Stomach smooth muscle (tissue), 2 donors: ENCODE results near the gene EHF.

Experiments
- H3K27ac ChIP-seq: one replicate; pipeline ENCODE4 v1.7.0; 2013; ENCODE audit warnings: mild to moderate bottlenecking, low read length, inconsistent platforms
- H3K27me3 ChIP-seq, 2 donors: one replicate each; pipeline ENCODE4 v1.7.0; 2013; ENCODE audit warnings: low read length in 2 of 2; ENCODE audit not compliant: insufficient read depth in 2 of 2, control insufficient read depth in 1 of 2
- H3K36me3 ChIP-seq, 2 donors: one replicate each; pipeline ENCODE4 v1.7.0; 2013; ENCODE audit warnings: low read length in 2 of 2; ENCODE audit not compliant: control insufficient read depth in 2 of 2, insufficient read depth in 2 of 2
- H3K4me1 ChIP-seq: one replicate; pipeline ENCODE4 v1.7.0; 2013; ENCODE audit warnings: low read length; ENCODE audit not compliant: control insufficient read depth, insufficient read depth
- H3K4me3 ChIP-seq, 2 donors: one replicate each; pipeline ENCODE4 v1.7.0; 2013; ENCODE audit warnings: low read length in 2 of 2
- H3K9ac ChIP-seq, 2 donors: one replicate each; pipeline ENCODE4 v1.7.0; 2013; ENCODE audit warnings: low read length in 2 of 2, mild to moderate bottlenecking in 1 of 2
- H3K9me3 ChIP-seq, 2 donors: one replicate each; pipeline ENCODE4 v1.7.0; 2013; ENCODE audit warnings: low read length in 2 of 2; ENCODE audit not compliant: control insufficient read depth in 2 of 2
- donor health status: healthy.
- donor health status: Pancreatic carcinoma.

Gene EHF

DNA sequence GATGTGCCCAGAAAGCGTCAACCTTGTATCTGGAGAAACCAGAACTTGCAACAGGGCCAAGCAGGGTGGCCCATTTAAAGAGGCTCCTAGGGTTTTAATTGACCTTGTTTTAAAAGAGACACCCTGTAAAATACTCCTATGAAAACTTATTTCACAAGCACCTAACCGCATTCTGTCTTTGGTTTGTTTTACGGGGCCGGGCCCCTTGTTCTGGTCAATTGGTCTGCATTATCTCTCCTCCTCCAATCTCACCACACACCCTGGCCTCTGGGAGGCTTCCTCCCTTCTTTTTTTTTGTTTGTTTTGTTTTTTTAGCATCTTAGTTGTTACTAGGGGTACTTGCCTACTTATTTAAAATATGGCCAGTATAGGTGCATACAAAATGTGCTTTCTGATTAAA, 4.7 kb downstream of the EHF start:
- H3K4me1 ChIP-seq: no peaks in the 10 kb centered on the region
- peaks cover 0 to 2% of the 10 kb centered on the region in 2 donors for H3K27me3 ChIP-seq
- no peaks in the 10 kb centered on the region for H3K9me3 ChIP-seq
- no peak overlapping the region for H3K9ac ChIP-seq
- H3K27ac ChIP-seq: no peak overlapping the region
- no peak overlapping the region for H3K4me3 ChIP-seq
- no peaks in the 10 kb centered on the region for H3K36me3 ChIP-seq

DNA sequence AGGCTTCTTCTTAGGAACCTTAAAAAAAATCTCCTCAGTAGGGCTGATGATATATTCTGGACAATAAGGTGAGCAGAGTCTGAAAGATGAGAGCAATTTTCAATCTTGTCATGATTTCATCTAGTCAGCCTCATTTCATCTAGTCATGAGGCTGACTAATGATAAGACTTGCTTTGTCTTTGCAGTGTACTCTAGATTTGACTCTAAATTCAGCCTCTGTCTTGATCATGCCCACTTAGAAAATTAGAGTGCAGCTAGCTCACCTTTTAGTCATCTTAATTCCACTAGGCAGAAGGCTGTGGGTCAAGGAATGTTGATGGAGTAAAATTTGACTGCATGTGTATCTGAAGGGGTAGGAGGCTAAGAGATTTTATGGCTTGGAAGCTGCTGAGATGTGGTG, 5.5 kb downstream of the EHF start:
- H3K27ac ChIP-seq: no peak overlapping the region
- H3K4me1 ChIP-seq: no peaks in the 10 kb centered on the region
- no peaks in the 10 kb centered on the region for H3K9me3 ChIP-seq
- H3K9ac ChIP-seq: no peak overlapping the region
- no peaks in the 10 kb centered on the region for H3K36me3 ChIP-seq
- peaks cover 0 to 2% of the 10 kb centered on the region in 2 donors for H3K27me3 ChIP-seq
- no peak overlapping the region for H3K4me3 ChIP-seq

DNA sequence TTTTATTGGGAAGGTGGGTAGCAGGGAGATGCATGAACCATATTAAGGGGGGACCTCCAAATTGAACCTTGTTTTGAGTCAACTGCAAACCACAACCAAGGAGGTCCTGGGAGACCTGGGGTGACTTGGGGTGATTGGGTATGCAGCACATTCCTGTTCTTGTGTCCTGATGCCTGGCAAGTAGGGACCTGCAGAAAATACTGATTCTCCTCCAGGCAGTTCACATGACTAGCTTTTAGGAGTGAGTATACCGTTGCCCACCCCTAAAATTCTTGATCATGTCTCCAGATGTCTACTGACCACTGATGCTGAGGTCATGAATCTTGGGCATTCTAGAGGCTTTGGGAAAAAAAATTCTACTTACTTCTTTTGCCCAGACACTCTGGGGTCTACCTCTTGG, 6.3 kb downstream of the EHF start:
- Histone ChIP-seq H3K9ac (no peak overlapping the region), H3K9me3 (no peaks in the 10 kb centered on the region), H3K27ac (no peak overlapping the region), H3K36me3 (no peaks in the 10 kb centered on the region), H3K27me3 (peaks cover 0 to 2% of the 10 kb centered on the region in 2 donors), H3K4me3 (no peak overlapping the region), H3K4me1 (no peaks in the 10 kb centered on the region)

DNA sequence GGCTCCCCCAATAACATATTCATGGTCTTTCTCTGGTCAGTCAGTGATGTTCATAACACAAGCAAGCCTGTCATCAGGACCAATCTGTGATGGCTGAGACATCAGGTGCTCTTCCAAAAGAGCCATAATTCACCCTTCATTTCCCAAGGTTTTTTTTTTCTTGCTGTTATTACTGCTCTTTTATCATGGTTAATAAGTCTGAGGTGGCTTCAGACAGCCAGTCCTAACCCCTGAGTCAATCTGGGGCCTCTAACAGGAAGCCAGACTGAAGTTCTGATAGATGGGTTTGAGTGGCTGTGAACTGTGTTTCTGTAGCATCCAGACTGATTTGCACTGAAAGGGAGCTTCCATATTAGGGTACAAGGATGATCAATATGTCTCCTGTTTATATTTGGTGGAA, 8.8 kb downstream of the EHF start:
- no peaks in the 10 kb centered on the region for H3K36me3 ChIP-seq
- H3K4me3 ChIP-seq: no peak overlapping the region
- H3K27me3 ChIP-seq: peaks cover 0 to 2% of the 10 kb centered on the region in 2 donors
- no peak overlapping the region for H3K27ac ChIP-seq
- H3K9me3 ChIP-seq: no peaks in the 10 kb centered on the region
- H3K4me1 ChIP-seq: no peaks in the 10 kb centered on the region
- H3K9ac ChIP-seq: no peak overlapping the region

DNA sequence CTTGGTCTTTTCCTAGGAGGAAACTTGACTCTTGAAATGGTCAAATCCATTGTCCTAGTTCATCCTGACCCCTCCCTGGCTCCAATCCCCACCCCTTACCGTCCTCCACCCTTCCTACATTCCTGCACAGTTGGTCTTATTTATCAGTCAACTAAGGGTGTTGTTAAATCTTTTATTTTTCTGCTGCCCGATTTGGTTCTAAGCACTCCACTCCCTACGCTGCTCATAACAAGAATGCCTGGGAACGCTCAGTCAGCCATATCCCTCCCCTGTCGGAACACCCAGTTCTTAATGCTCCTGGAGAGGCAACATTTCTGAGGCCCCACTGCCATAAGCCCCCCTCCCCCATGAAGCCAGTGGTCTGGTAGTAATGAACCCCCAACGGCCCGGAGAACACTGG, 9.7 kb downstream of the EHF start:
- Histone ChIP-seq H3K27me3 (no peaks in the 10 kb centered on the region), H3K9ac (no peak overlapping the region), H3K36me3 (no peaks in the 10 kb centered on the region), H3K4me1 (no peaks in the 10 kb centered on the region), H3K4me3 (no peak overlapping the region), H3K9me3 (no peaks in the 10 kb centered on the region), H3K27ac (no peak overlapping the region)

DNA sequence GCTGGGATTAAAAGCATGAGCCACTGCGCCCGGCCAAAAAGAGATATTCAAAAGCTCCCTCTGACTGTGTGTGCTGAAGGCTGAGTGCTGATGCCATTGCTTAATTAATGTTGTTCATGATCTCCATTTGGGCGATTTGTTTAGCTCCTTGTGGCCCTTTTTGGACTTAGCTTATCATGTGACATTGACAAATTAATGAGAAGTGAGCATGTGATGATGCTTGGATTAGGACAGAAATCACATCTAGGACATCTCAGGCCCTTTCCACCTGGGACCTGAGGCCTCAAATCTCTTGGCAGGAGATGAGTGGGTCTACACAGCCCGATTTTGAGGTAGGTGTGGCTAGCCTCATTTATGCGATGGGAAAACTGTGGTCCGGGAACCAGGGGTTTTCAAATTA, 10.4 kb downstream of the EHF start:
- H3K9ac ChIP-seq: no peak overlapping the region
- H3K27ac ChIP-seq: no peak overlapping the region
- no peaks in the 10 kb centered on the region for H3K9me3 ChIP-seq
- no peaks in the 10 kb centered on the region for H3K4me1 ChIP-seq
- H3K36me3 ChIP-seq: no peaks in the 10 kb centered on the region
- no peak overlapping the region for H3K4me3 ChIP-seq
- no peaks in the 10 kb centered on the region for H3K27me3 ChIP-seq

DNA sequence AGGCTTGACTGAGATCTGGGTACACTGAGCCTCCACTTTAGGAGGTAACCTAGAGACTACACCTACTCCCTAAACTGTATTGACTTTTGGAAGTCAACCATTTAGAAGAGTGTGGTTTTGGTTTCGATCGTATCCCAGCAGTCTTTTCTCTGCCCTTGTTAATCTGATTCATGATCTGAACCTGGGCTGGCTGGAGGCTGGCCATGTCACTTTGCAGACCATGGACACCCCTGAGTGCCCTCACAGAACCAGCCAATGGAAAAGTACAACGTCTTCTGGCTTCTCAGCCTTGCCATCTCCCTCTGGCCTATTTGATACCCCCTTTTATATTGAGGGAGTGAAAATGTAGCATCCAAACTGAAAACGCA, 10.8 kb downstream of the EHF start:
- Histone ChIP-seq H3K9ac (no peak overlapping the region), H3K4me1 (no peaks in the 10 kb centered on the region), H3K27me3 (no peaks in the 10 kb centered on the region), H3K36me3 (no peaks in the 10 kb centered on the region), H3K4me3 (no peak overlapping the region), H3K27ac (no peak overlapping the region), H3K9me3 (no peaks in the 10 kb centered on the region)

DNA sequence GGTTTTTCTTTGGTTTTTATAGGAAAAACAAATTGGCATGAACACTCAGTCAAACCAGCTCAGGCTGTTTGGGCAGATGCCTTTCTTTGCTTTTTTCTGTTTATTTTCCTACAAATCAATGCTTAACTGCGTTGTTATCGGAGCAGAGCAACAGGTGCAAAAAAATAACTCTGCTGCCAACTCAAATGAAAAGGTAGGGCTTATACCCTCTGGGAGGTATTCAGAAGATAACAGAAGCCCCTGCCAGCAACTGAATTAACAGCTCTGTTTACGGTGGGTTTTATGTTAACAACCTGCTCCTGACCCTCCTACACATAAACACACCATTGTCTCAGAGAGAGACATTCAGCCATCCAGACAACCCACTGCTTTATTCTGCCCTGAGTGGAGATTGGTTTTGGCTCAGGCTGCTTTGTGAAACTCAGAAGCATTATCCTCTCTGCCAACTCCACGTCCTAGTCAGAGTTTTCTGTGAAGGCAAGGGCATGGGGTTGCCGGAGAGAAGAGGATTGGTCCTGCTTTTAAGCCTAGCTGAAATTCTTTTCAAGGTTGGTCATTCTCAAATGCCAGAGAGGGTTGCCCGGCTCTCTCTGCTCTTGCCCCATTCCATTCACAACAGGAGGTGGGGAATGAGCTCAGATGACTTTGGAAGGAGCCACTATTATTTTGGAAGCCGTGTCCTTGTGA, 11.4 kb downstream of the EHF start:
- no peaks in the 10 kb centered on the region for H3K4me1 ChIP-seq
- no peak overlapping the region for H3K4me3 ChIP-seq
- H3K9ac ChIP-seq: no peak overlapping the region
- no peaks in the 10 kb centered on the region for H3K9me3 ChIP-seq
- no peaks in the 10 kb centered on the region for H3K27me3 ChIP-seq
- H3K36me3 ChIP-seq: no peaks in the 10 kb centered on the region
- H3K27ac ChIP-seq: no peak overlapping the region

DNA sequence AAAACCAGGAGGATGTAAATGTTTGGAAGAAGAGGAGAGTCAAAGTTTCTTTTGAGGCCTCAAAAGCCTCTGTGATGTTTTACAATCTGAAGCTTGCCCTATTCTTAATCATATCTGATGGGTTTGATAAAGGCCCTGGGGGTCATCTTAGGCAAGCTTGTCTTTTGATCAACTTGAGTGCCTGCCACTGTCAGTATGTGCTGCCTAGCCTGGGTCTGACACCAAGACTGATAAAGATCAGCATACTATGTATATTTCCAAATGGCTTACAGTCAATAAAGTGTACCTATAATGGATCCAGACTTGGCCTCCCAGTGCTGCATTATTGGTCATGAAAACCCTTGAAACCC, 12.7 kb downstream of the EHF start:
- no peaks in the 10 kb centered on the region for H3K4me1 ChIP-seq
- H3K36me3 ChIP-seq: no peaks in the 10 kb centered on the region
- no peak overlapping the region for H3K27ac ChIP-seq
- no peak overlapping the region for H3K9ac ChIP-seq
- H3K9me3 ChIP-seq: no peaks in the 10 kb centered on the region
- H3K27me3 ChIP-seq: no peaks in the 10 kb centered on the region
- H3K4me3 ChIP-seq: no peak overlapping the region

DNA sequence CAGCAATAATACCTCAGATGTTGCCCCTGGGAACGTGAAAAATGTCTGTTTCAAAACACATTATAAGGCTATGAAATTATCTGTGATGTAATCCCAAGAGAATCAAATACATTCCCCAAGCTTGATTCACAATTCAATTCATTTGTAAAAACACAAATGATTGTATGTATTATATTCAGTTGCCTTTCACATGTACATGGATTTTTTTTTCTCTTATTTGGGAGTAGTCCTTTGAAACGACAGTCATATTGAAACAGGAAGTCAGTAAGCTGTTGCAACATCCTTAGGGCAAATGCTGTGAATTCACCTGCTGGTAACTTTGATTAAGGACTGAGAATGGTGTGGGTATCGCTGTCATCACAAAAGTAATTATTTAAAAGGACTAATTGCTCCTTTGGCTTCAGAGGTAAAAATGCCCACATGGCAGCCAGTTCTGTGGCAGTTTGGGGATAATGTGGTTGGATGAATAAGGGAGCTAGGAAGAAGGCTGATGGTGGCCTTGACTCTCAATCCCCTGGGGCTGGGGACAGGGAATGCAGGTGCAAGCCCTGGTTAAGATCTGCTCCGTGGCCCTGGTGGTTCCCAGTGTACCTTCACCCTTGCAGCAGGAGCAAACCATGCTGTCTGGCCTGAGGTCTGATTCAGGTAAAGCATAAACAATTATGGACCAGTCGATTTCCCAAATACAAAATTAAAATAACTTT, 13.2 kb downstream of the EHF start:
- Histone ChIP-seq H3K4me1 (no peaks in the 10 kb centered on the region), H3K36me3 (no peaks in the 10 kb centered on the region), H3K4me3 (no peak overlapping the region), H3K9ac (no peak overlapping the region), H3K27ac (no peak overlapping the region), H3K27me3 (no peaks in the 10 kb centered on the region), H3K9me3 (no peaks in the 10 kb centered on the region)

DNA sequence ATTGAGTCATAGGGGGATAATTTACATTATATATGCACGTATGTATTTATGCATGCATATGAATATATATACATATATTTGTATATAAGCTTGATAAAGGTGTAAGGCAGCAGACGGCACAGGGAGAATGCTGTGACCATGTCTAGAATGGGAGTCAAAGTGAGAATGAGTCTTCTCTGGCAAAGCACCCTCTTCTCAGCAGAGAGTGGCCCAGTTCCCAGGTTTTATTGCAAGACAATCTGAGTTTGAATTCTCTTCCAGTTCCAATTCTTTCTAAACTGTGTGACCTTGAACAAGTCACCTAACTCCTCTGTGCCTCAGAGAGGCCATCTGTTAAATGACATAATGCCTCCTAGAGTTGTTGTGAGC, 13.8 kb downstream of the EHF start:
- no peak overlapping the region for H3K27ac ChIP-seq
- H3K4me3 ChIP-seq: no peak overlapping the region

More for the DNA sequence above, 13.8 kb downstream of the EHF start:
- no peaks in the 10 kb centered on the region for H3K9me3 ChIP-seq
- no peaks in the 10 kb centered on the region for H3K36me3 ChIP-seq
- no peak overlapping the region for H3K9ac ChIP-seq
- H3K27me3 ChIP-seq: no peaks in the 10 kb centered on the region
- H3K4me1 ChIP-seq: no peaks in the 10 kb centered on the region
